Epithelial cell of proximal tubule (primary cell): Measurements from ENCODE around the gene SNRNP25. TPM values are rescaled to one million over a fixed set of nuclear protein-coding genes. Genes with fewer than 3 reads are reported as not detected.
A peak's percentile ranks its signal among the peaks of the same experiment; 100 is the strongest.

ENCODE experiments used
- DNase-seq: peaks from one replicate; pipeline ENCODE4 v3.0.0-alpha.2; 2011; ENCODE audit warnings: low read depth
- H3K4me3 ChIP-seq: 2 replicates; pipeline ENCODE4 v1.5.1; 2011; ENCODE audit warnings: low read depth, mild to moderate bottlenecking, low read length
- total RNA-seq: library from RNA; depleted of rRNA; stranded (reverse); fragments of >200 nt; gene quantifications from 2 replicates; pipeline ENCODE4 v1.2.3, GENCODE V29; 2015
- TF ChIP-seq, protein P1 (sequence below): conservative IDR thresholded peaks from 2 replicates; pipeline ENCODE4 v1.5.1; 2012; ENCODE audit warnings: low read depth, mild to moderate bottlenecking, low read length

SNRNP25 gene
- total RNA-seq, 1 donor from 2014 or later: 53.9 TPM

DNA sequence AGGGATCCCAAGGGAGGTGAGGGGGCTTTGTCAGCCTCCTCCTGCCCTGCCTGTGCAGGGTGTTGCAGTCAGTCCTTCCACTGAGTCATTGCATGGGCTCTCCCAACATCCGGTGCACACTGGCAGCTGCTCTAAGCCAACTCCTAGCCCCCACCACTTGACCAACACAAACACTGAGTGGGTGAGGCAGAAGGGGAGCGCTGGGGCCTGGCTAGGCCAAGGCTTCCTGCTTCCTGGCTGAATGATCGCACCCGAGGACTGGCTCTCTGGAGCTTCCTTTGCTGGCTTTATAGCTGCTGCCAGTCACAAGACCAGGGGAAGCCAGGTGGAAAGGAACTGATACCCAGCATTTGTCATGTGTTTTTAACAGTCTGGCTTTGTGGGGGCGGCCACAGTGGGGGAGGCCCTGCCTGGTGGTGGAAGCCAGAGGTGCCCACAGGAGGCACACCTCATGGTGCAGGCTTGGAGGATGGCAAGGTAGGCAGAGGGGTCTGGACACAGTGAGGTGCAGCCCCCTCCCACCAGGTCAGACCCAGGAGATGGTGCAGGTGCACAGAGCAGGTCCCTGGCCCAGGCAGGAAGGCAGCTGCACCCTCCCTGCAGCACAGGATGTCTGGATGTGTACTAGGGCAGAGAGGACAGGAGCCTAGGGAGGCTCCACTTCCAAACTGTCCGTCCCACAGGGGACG lies 31.2 kb downstream of the SNRNP25 start:
- TF ChIP-seq, protein P1, sequence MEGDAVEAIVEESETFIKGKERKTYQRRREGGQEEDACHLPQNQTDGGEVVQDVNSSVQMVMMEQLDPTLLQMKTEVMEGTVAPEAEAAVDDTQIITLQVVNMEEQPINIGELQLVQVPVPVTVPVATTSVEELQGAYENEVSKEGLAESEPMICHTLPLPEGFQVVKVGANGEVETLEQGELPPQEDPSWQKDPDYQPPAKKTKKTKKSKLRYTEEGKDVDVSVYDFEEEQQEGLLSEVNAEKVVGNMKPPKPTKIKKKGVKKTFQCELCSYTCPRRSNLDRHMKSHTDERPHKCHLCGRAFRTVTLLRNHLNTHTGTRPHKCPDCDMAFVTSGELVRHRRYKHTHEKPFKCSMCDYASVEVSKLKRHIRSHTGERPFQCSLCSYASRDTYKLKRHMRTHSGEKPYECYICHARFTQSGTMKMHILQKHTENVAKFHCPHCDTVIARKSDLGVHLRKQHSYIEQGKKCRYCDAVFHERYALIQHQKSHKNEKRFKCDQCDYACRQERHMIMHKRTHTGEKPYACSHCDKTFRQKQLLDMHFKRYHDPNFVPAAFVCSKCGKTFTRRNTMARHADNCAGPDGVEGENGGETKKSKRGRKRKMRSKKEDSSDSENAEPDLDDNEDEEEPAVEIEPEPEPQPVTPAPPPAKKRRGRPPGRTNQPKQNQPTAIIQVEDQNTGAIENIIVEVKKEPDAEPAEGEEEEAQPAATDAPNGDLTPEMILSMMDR: no peak
- no peak overlapping the region for H3K4me3 ChIP-seq
- DNase-seq: peak; percentile 72

DNA sequence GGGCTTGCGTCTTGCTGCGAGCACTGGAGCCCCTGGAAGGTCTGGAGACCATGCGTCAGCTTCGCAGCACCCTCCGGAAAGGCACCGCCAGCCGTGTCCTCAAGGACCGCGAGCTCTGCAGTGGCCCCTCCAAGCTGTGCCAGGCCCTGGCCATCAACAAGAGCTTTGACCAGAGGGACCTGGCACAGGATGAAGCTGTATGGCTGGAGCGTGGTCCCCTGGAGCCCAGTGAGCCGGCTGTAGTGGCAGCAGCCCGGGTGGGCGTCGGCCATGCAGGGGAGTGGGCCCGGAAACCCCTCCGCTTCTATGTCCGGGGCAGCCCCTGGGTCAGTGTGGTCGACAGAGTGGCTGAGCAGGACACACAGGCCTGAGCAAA lies 31.8 kb downstream of the SNRNP25 start:
- DNase-seq: no peak
- H3K4me3 ChIP-seq: no peak overlapping the region
- TF ChIP-seq, protein P1: no peak

DNA sequence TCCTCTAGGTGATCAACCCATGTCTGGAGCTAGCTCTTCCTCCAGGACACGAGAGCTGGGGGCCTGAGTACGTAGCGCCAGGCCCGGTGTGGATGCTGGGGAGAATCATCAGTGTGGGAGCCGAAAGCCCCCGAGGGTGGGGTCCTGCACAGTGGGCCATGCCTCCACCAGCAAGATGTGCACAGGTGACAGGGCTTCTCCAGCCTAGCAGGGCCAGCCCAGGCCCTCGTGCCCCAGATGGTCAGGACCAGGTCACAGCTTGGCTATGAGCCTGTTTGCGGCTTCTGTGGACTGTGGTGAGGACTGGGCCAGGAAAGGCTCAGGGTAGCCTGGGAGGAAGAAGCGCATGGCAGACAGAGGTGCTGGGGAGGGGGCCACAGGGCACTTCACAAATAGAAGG lies 32.2 kb downstream of the SNRNP25 start:
- no peak overlapping the region for H3K4me3 ChIP-seq
- TF ChIP-seq, protein P1: no peak

DNA sequence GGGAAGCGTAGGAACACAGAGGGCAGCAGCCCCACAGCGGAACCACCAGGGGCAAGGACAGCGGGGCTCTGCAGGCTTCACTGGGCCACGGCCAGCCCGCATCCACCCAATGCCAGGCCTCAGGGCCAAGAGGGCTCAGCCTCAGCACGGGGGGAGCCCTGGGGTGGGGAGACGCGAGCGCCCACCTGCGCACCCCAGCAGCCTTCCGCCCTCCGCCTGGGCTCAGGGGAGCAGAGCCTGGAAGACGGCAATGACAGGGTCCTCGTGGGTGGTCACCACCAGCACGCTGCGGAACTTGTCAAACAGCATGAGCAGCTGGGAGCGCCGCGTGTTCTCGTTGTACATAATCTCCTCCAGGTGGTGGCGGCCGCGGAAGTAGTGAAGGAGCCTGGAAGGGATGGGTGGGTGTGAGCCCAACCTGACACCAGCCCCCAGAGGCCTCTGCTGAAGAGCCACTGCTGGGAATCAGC lies 32.9 kb downstream of the SNRNP25 start:
- TF ChIP-seq, protein P1: no peak
- DNase-seq: no peak
- H3K4me3 ChIP-seq: no peak overlapping the region

More for the DNA sequence above, 32.2 kb downstream of the SNRNP25 start:
- DNase-seq: no peak

DNA sequence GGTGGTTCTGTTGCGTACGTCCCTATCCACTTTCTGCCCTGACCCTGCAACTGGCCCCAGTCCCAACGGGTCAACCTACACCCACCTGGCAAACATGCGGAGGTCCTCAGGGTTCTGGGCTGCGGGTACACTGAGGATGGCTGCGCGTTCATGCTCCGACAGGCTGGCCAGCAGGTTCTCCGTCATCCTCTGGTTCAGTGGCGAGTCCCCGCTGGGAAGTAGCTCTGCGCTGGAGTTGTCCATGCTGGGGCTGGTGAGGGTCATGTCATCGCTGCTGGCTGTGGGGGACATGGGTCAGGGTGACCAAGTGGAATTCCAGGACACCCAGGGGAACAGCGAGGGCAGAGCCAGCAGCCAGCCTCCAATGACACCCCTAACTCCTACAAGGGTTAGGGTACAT lies 35.0 kb downstream of the SNRNP25 start:
- TF ChIP-seq, protein P1: no peak
- no peak overlapping the region for H3K4me3 ChIP-seq
- no peak for DNase-seq

DNA sequence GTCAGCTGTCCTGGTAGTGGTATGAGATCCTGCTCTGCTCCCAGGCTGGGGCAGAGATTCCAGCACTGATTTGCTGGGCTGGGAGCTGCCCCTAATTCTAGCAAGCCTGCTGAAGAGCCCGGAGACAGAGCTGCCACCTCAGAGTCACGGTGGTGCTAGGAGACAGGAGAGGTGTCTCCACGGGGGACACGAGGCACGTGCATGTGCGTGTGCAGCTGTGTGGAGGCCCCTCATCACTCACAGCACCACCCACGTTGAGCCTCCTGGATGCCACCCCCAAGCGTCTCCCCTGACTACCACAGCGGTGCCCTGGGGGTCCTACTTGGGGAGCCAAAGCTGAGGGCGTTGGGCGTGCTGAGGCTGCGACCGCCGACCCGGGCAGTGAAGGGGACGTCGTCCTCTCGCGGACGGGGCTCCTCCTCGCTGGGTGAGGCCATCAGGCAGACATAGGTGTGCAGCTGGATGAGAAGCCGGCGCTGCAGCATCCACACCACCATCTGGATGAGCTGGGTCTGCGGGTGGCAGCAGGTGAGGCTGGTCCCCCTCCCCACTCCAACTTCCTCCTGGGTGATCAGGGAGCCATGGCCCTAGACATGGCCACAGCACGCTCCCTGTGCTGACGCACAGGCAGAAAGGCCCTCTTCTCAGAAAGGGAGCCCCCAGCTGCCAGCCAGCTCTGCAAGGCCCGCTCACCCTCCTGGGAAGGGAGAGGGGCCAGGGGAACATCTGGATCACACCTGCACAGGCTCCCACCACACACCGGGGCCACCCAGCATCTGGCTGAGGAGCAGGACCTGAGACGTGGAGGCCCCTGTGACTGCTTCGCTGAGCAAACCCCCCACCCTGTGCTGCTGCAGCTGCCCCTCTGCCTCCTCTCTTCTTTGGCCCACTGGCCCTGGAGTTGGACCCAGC lies 36.0 kb downstream of the SNRNP25 start:
- DNase-seq: no peak
- no peak overlapping the region for H3K4me3 ChIP-seq
- TF ChIP-seq, protein P1: no peak
